Neural cell (in vitro differentiated cells): ENCODE measurements around the gene MACROD1. TPM values are rescaled to one million over a fixed set of nuclear protein-coding genes. Genes with fewer than 3 reads are reported as not detected.

Experiments
- H2AFZ ChIP-seq: fragments of 200-600, 300-800 bp; sonication (generic), shearing (Covaris generic); 2 replicates; pipeline ENCODE4 v1.6.0; 2014; ENCODE audit warnings: low read depth, mild to moderate bottlenecking, antibody characterized with exemption, low read length, moderate library complexity
- H3F3A ChIP-seq: fragments of 200-600 bp; shearing (Covaris generic); 2 replicates; pipeline ENCODE4 v1.6.1; 2016; ENCODE audit warnings: mild to moderate bottlenecking, moderate library complexity, mixed read lengths, antibody characterized with exemption, low read length; ENCODE audit not compliant: insufficient read depth, poor library complexity, severe bottlenecking
- H3K27ac ChIP-seq: fragments of 200-600, 300-800 bp; sonication (generic), shearing (Covaris generic); 2 replicates; pipeline ENCODE4 v1.5.1; 2014; ENCODE audit warnings: mild to moderate bottlenecking, low read length, moderate library complexity
- H3K27me3 ChIP-seq: fragments of 300-800, 200-600 bp; sonication (generic), shearing (Covaris generic); 2 replicates; pipeline ENCODE4 v1.6.0; 2014; ENCODE audit warnings: mild to moderate bottlenecking, low read depth, low read length, moderate library complexity; ENCODE audit not compliant: insufficient read depth
- H3K36me3 ChIP-seq: fragments of 300-800, 200-600 bp; sonication (generic), shearing (Covaris generic); 2 replicates; pipeline ENCODE4 v1.5.1; 2014; ENCODE audit warnings: mild to moderate bottlenecking, antibody characterized with exemption, low read length, moderate library complexity; ENCODE audit not compliant: insufficient read depth
- H3K4me2 ChIP-seq: fragments of 300-800, 200-600 bp; sonication (generic), shearing (Covaris generic); 2 replicates; pipeline ENCODE4 v1.6.0; 2014; ENCODE audit warnings: mild to moderate bottlenecking, low read length
- H3K4me3 ChIP-seq: fragments of 300-800, 200-600 bp; sonication (generic), shearing (Covaris generic); 2 replicates; pipeline ENCODE4 v1.5.1; 2014; ENCODE audit warnings: mild to moderate bottlenecking, low read length, moderate library complexity
- H3K79me2 ChIP-seq: fragments of 200-600 bp; shearing (Covaris generic); replicated peaks from 2 replicates; pipeline ENCODE4 v1.6.0; 2014; ENCODE audit warnings: mild to moderate bottlenecking, low read length, moderate library complexity; ENCODE audit not compliant: insufficient read depth
- H3K9ac ChIP-seq: fragments of 300-800, 200-600 bp; sonication (generic), shearing (Covaris generic); 2 replicates; pipeline ENCODE4 v1.6.1; 2016; ENCODE audit warnings: mild to moderate bottlenecking, low read length, mixed read lengths
- H3K9me2 ChIP-seq: fragments of 200-600 bp; shearing (Covaris generic); 2 replicates; pipeline ENCODE4 v1.6.1; 2016; ENCODE audit warnings: mild to moderate bottlenecking, low read length, mixed read lengths; ENCODE audit not compliant: insufficient read depth
- H3K9me3 ChIP-seq: fragments of 200-600, 300-800 bp; sonication (generic), shearing (Covaris generic); 2 replicates; pipeline ENCODE4 v1.6.1; 2016; ENCODE audit warnings: mild to moderate bottlenecking, mixed run types, low read length, moderate library complexity, mixed read lengths
- H4K20me1 ChIP-seq: fragments of 200-600 bp; shearing (Covaris generic); 2 replicates; pipeline ENCODE4 v1.6.1; 2016; ENCODE audit warnings: mild to moderate bottlenecking, mixed run types; ENCODE audit not compliant: insufficient read depth
- CTCF ChIP-seq: fragments of 450-650 bp; IDR thresholded peaks from 2 replicates; pipeline ENCODE4 v1.5.1; 2014; ENCODE audit warnings: antibody characterized with exemption, mild to moderate bottlenecking, moderate library complexity; ENCODE audit not compliant: poor library complexity, severe bottlenecking
- EP300 ChIP-seq: fragments of 450-650 bp; conservative IDR thresholded peaks from 2 replicates; pipeline ENCODE4 v1.6.1; 2014; ENCODE audit warnings: antibody characterized with exemption, mild to moderate bottlenecking, moderate library complexity; ENCODE audit not compliant: poor library complexity, severe bottlenecking
- EZH2 ChIP-seq: fragments of 200-600, 300-800 bp; shearing (Covaris generic), sonication (generic); IDR thresholded peaks from 2 replicates; pipeline ENCODE4 v1.6.1; 2014; ENCODE audit warnings: antibody characterized with exemption, low read length, borderline replicate concordance, mild to moderate bottlenecking; ENCODE audit not compliant: insufficient read depth, poor library complexity, severe bottlenecking
- MXI1 ChIP-seq: fragments of 450-650 bp; conservative IDR thresholded peaks from 2 replicates; pipeline ENCODE4 v1.6.1; 2014; ENCODE audit warnings: antibody characterized with exemption, mild to moderate bottlenecking; ENCODE audit not compliant: poor library complexity, severe bottlenecking
- POLR2AphosphoS5 ChIP-seq: IDR thresholded peaks from 2 replicates; pipeline ENCODE4 v1.6.1; 2012
- RAD21 ChIP-seq: fragments of 450-650 bp; conservative IDR thresholded peaks from 2 replicates; pipeline ENCODE4 v1.6.1; 2014; ENCODE audit warnings: antibody characterized with exemption, mild to moderate bottlenecking, moderate library complexity
- REST ChIP-seq: IDR thresholded peaks from 2 replicates; pipeline ENCODE4 v1.6.1; 2012; ENCODE audit warnings: borderline replicate concordance
- SMC3 ChIP-seq: fragments of 450-650 bp; conservative IDR thresholded peaks from 2 replicates; pipeline ENCODE4 v1.6.1; 2014; ENCODE audit warnings: antibody characterized with exemption, mild to moderate bottlenecking, moderate library complexity; ENCODE audit not compliant: poor library complexity
- TAF1 ChIP-seq: IDR thresholded peaks from 2 replicates; pipeline ENCODE4 v1.6.1; 2012; ENCODE audit warnings: low read depth
- polyA plus RNA-seq: library from polyadenylated mRNA; depleted of rRNA; stranded (reverse); fragments of >200 nt; gene quantifications from 2 replicates; pipeline ENCODE4 v1.2.3, GENCODE V29; 2014

MACROD1 gene
- polyA plus RNA-seq, 1 donor from 2014 or later, result 30.8 TPM

- Histone ChIP-seq H3K9me2 (no peaks in the 10 kb centered on the region), H2AFZ (no peak overlapping the region), H3K9ac (no peak overlapping the region), H3F3A (no peaks in the 10 kb centered on the region), H4K20me1 (no peaks in the 10 kb centered on the region), H3K9me3 (no peaks in the 10 kb centered on the region), H3K4me3 (no peak overlapping the region), H3K79me2 (no peaks in the 10 kb centered on the region), H3K36me3 (no peaks in the 10 kb centered on the region), H3K27ac (no peak overlapping the region), H3K27me3 (no peaks in the 10 kb centered on the region), H3K4me2 (no peak overlapping the region)
- TF ChIP-seq EP300 (no peak), CTCF (no peak), POLR2AphosphoS5 (no peak), EZH2 (no peak), MXI1 (no peak), TAF1 (no peak)
Measured at GRCh38 chr11:64032050-64032449, 133.9 kb downstream of the MACROD1 start.

- no peak overlapping the region for H3K9ac ChIP-seq
- H3K4me3 ChIP-seq, result no peak overlapping the region
- no peaks in the 10 kb centered on the region for H3K36me3 ChIP-seq
- no peaks in the 10 kb centered on the region for H3K27me3 ChIP-seq
- no peak overlapping the region for H2AFZ ChIP-seq
- no peaks in the 10 kb centered on the region for H4K20me1 ChIP-seq
- no peaks in the 10 kb centered on the region for H3F3A ChIP-seq
- no peaks in the 10 kb centered on the region for H3K79me2 ChIP-seq
- no peaks in the 10 kb centered on the region for H3K9me3 ChIP-seq
- H3K4me2 ChIP-seq, result no peak overlapping the region
- no peak overlapping the region for H3K27ac ChIP-seq
- no peaks in the 10 kb centered on the region for H3K9me2 ChIP-seq
- TF ChIP-seq CTCF (no peak), MXI1 (no peak), SMC3 (no peak), REST (no peak), EZH2 (no peak), POLR2AphosphoS5 (no peak), RAD21 (no peak), TAF1 (no peak), EP300 (no peak)
Measured at GRCh38 chr11:64031001-64031400, 134.9 kb downstream of the MACROD1 start.
